ENCODE results near the gene TNIK. TPM values are rescaled to one million over a fixed set of nuclear protein-coding genes. Genes with fewer than 3 reads are reported as not detected.
A peak's percentile ranks its signal among the peaks of the same experiment; 100 is the strongest.

The TNIK gene
- total RNA-seq, 1 donor from 2014 or later, result 35.3 TPM

DNA sequence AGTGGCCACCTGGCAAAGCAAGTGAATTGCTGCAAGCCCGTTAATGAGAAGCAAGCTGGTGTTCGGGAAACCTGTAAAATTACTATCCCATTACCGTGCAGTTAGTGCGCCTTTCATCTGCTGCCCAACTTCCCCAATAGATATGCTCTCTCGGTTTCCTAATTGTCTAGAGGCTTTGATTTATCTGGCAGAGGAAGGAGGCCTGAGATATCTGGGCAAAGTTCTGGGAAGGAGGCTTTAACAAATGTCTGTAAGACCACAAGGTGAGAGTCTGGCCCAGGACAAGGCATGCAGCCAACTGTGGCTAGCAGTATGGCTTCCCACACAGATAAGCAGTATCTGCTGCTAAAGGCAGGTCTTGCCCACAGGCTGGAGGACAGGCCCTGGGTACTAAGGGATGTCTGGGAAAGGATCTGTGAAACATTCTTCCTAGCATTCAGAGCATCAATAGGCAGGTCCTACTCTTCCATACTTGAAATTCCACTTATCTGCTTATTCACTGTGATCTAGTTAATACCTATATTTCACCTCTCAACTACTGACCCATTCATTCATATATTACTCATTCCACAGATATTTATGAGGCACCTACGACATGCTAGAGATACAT is 303.7 kb downstream of the TNIK start:
- Histone ChIP-seq H3K4me1 (no peaks in the 10 kb centered on the region), H3K36me3 (peaks cover 29% of the 10 kb centered on the region), H3K9me3 (no peaks in the 10 kb centered on the region), H3K27ac (no peak overlapping the region), H3K4me3 (no peak overlapping the region), H3K27me3 (no peaks in the 10 kb centered on the region)
- DNase-seq (no peak), ATAC-seq (no peak)
- intact Hi-C loops (cut with DNase I), result loop anchor here (10.0 kb wide), 1 partner anchor 408 kb away; no protein-coding TSS in a partner anchor
- TF ChIP-seq, protein P1, sequence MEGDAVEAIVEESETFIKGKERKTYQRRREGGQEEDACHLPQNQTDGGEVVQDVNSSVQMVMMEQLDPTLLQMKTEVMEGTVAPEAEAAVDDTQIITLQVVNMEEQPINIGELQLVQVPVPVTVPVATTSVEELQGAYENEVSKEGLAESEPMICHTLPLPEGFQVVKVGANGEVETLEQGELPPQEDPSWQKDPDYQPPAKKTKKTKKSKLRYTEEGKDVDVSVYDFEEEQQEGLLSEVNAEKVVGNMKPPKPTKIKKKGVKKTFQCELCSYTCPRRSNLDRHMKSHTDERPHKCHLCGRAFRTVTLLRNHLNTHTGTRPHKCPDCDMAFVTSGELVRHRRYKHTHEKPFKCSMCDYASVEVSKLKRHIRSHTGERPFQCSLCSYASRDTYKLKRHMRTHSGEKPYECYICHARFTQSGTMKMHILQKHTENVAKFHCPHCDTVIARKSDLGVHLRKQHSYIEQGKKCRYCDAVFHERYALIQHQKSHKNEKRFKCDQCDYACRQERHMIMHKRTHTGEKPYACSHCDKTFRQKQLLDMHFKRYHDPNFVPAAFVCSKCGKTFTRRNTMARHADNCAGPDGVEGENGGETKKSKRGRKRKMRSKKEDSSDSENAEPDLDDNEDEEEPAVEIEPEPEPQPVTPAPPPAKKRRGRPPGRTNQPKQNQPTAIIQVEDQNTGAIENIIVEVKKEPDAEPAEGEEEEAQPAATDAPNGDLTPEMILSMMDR (IDR thresholded peaks at IDR 0.05), result no peak

DNA sequence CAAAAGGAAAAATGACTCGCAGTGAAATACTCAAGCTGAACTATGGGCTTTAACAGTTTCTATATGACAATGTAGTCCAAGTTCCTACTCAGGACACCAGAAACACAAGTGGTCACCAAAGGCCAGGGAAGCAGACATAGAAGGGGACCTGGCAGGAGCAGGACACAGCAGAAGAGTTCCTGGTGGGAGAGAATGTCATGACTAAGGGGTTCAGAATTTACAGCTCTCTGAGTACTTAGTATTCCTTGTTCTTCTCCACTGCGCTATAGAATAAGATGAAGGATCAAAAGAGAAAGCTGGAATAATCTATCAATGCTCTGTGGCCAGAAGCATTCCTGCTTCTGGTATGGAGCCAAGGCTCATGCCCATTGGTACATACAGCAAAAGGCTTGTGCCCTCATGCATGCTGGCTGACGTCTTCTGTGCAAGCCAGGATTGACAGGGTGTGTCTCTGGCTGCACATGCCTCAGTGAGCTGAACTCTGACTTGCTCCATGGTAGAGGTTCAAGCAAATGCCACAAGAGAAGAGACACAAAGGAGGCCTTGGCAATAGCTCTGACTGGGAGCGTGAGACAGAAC is 305.0 kb downstream of the TNIK start:
- intact Hi-C loops (cut with DNase I), result loop anchor here (10.0 kb wide), 1 partner anchor 410 kb away; no protein-coding TSS in a partner anchor
- TF ChIP-seq, protein P1 (IDR thresholded peaks at IDR 0.05), result no peak
- ATAC-seq, result no peak
- H3K4me3 ChIP-seq, result no peak overlapping the region
- no peaks in the 10 kb centered on the region for H3K27me3 ChIP-seq
- H3K4me1 ChIP-seq, result no peaks in the 10 kb centered on the region
- peaks cover 25% of the 10 kb centered on the region for H3K36me3 ChIP-seq
- H3K27ac ChIP-seq, result no peak overlapping the region
- no peak for DNase-seq
- no peaks in the 10 kb centered on the region for H3K9me3 ChIP-seq

DNA sequence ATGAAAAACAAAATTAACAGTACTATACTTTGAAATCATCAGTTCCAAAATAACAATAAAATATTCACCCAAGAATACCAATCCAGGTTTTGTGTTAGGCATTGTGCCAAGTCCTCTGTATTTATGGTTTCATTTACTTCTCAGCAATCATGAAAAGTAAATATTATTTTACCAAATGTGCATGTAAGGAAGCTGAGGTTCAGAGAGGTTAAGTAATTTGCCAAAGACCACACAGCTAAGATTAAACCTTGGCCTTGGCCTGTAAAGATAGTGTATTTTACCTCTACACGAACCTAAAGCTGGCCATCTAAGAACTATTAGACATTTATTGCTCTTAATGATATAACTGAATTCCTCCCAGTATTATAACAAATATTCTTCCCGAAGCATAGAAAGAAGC is 309.3 kb downstream of the TNIK start:
- H3K4me3 ChIP-seq, result no peak overlapping the region
- intact Hi-C loops (cut with DNase I), result loop anchor here (10.0 kb wide), 1 partner anchor 414 kb away; no protein-coding TSS in a partner anchor
- peaks cover 9% of the 10 kb centered on the region for H3K36me3 ChIP-seq
- H3K9me3 ChIP-seq, result no peaks in the 10 kb centered on the region
- no peak for DNase-seq
- TF ChIP-seq, protein P1 (IDR thresholded peaks at IDR 0.05), result no peak
- no peaks in the 10 kb centered on the region for H3K4me1 ChIP-seq
- no peak for ATAC-seq
- H3K27me3 ChIP-seq, result no peaks in the 10 kb centered on the region
- H3K27ac ChIP-seq, result no peak overlapping the region

DNA sequence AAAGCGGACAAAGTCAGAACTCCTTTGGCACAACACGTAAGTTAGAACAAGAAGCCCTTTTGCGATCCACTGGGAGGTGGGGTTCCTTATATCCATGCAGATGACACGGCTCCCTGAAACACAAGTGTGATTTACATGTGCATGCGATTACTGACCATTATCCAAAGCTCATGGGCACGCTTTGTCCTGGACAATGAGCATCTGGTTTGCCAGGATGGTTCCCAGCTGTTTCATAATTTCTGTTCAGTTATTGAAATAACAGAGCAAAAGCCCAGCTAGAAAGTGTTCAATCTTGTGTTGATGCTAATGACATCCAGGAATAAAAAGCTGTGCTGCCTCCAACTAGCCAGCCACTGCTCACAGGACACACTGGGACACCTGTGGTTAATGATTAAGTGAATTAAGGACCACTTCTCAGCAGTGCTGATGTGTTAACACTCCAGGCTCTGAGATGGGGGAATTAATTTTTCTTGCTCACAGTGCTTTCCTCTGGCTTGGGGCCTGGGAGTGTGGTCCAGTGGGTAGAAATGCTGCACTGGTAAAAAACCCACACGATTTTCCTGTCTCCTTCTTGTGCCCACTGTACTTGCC is 310.6 kb downstream of the TNIK start:
- H3K27me3 ChIP-seq, result no peaks in the 10 kb centered on the region
- H3K4me1 ChIP-seq, result no peaks in the 10 kb centered on the region
- TF ChIP-seq, protein P1 (IDR thresholded peaks at IDR 0.05), result no peak
- DNase-seq (no peak), ATAC-seq (peak; percentile 44)
- no peak overlapping the region for H3K4me3 ChIP-seq
- intact Hi-C loops (cut with DNase I), result loop anchor here (10.0 kb wide), 1 partner anchor 415 kb away; no protein-coding TSS in a partner anchor
- H3K9me3 ChIP-seq, result no peaks in the 10 kb centered on the region
- H3K36me3 ChIP-seq, result no peaks in the 10 kb centered on the region
- no peak overlapping the region for H3K27ac ChIP-seq

DNA sequence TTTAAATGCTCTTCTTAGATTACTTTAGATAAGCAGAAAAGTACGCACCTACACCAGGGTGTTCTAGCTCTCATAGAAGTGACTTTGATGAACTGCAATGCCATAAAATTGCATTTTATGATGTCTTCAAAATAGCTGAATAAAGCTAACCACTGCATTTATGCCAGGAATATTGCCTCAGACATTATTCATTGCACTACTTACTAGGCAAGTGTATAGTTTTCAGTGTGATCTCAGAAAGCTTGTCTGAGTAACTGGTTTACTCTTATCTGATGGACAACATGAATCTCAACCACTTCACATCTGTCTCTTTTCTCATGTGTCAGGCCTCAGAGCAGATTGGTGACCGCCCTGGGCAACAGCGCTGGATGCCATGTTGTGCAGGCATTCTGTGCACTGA is 314.4 kb downstream of the TNIK start:
- Histone ChIP-seq H3K27ac (no peak overlapping the region), H3K36me3 (no peaks in the 10 kb centered on the region), H3K9me3 (no peaks in the 10 kb centered on the region), H3K4me3 (no peak overlapping the region), H3K27me3 (no peaks in the 10 kb centered on the region), H3K4me1 (no peaks in the 10 kb centered on the region)
- TF ChIP-seq, protein P1 (IDR thresholded peaks at IDR 0.05), result no peak
- ATAC-seq (no peak), DNase-seq (no peak)
- intact Hi-C loops (cut with DNase I), result no loop called here

All from upper lobe of right lung (tissue), 1 donor.